H1 (cell line): ENCODE data around the gene DDX1. TPM values are rescaled to one million over a fixed set of nuclear protein-coding genes. Genes with fewer than 3 reads are reported as not detected.

ENCODE experiments used
- CTCF ChIA-PET: fragments of 300-600 bp; sonication (Branson Sonifier 250); formaldehyde crosslinking; loops from one replicate; lab custom pipeline; 2021; ENCODE audit not compliant: partially characterized antibody; lab: Charles Lee
- POLR2A ChIA-PET: fragments of 300-600 bp; sonication (Branson Sonifier 250); formaldehyde crosslinking; loops from one replicate; lab custom pipeline; 2021; ENCODE audit warnings: inconsistent platforms; ENCODE audit not compliant: partially characterized antibody; lab: Charles Lee
- DNase-seq, 2 experiments: peaks; one replicate each; pipeline versions ENCODE4 v3.0.0 to v3.0.0-alpha.2; 2010 to 2022; ENCODE audit warnings: low spot score in 2 of 2, low read depth in 1 of 2, mixed read lengths in 1 of 2
- FAIRE-seq: peaks from 2 replicates; lab custom pipeline; 2011; peaks lifted over from hg19 to GRCh38; lab: Jason Lieb, UNC
- H2AFZ ChIP-seq: 2 replicates; pipeline ENCODE4 v1.8.1; 2012; ENCODE audit warnings: low read length, inconsistent platforms
- H2AK5ac ChIP-seq: 2 replicates; pipeline ENCODE4 v1.6.1; 2013; ENCODE audit warnings: low read depth, low read length
- H2BK120ac ChIP-seq: replicated peaks from 2 replicates; pipeline ENCODE3; 2013; ENCODE audit warnings: low read depth, low read length, inconsistent platforms
- H2BK12ac ChIP-seq: 2 replicates; pipeline ENCODE4 v1.6.1; 2013; ENCODE audit warnings: low read depth, low read length
- H2BK15ac ChIP-seq: 2 replicates; pipeline ENCODE4 v1.6.1; 2013; ENCODE audit warnings: low read length
- H2BK20ac ChIP-seq: 2 replicates; pipeline ENCODE4 v1.6.1; 2013; ENCODE audit warnings: low read length
- H2BK5ac ChIP-seq: 2 replicates; pipeline ENCODE4 v1.6.1; 2013; ENCODE audit warnings: low read depth, low read length
- H3K14ac ChIP-seq: 2 replicates; pipeline ENCODE4 v1.6.1; 2013; ENCODE audit warnings: inconsistent platforms; ENCODE audit not compliant: insufficient read length
- H3K18ac ChIP-seq: 2 replicates; pipeline ENCODE4 v1.6.1; 2013; ENCODE audit warnings: low read length; ENCODE audit errors: extremely low read depth
- H3K23ac ChIP-seq: 2 replicates; pipeline ENCODE4 v1.6.1; 2013; ENCODE audit warnings: inconsistent platforms; ENCODE audit not compliant: insufficient read length
- H3K23me2 ChIP-seq: 2 replicates; pipeline ENCODE4 v1.6.1; 2013; ENCODE audit warnings: low read depth, low read length
- H3K27ac ChIP-seq: 2 replicates; pipeline ENCODE4 v1.6.1; 2011; ENCODE audit warnings: low read depth, low read length, inconsistent platforms
- H3K27me3 ChIP-seq, 4 experiments: replicated peaks in 1 of 4; 1 replicate in 1 of 4; 2 replicates in 3 of 4; pipeline versions ENCODE4 v1.6.1 to v1.8.1; 2011 to 2013; ENCODE audit warnings: low read length in 3 of 4, mild to moderate bottlenecking in 3 of 4, inconsistent platforms in 2 of 4, mixed read lengths in 2 of 4, moderate library complexity in 1 of 4; ENCODE audit not compliant: control insufficient read depth in 3 of 4, insufficient read depth in 3 of 4; ENCODE audit errors: extremely low read depth in 1 of 4
- H3K36me3 ChIP-seq, 4 experiments: 2 replicates each; pipeline versions ENCODE4 v1.6.1 to v1.8.1; 2011 to 2013; ENCODE audit warnings: mild to moderate bottlenecking in 4 of 4, low read length in 3 of 4, moderate library complexity in 2 of 4, control low read depth in 1 of 4, inconsistent platforms in 1 of 4; ENCODE audit not compliant: insufficient read depth in 4 of 4, control insufficient read depth in 2 of 4
- H3K4ac ChIP-seq: replicated peaks from 2 replicates; pipeline ENCODE3; 2013; ENCODE audit warnings: low read length, low read depth, mixed read lengths, inconsistent platforms; ENCODE audit not compliant: insufficient read length
- H3K4me1 ChIP-seq, 4 experiments: replicated peaks in 1 of 4; 1 replicate in 1 of 4; 2 replicates in 3 of 4; pipeline versions ENCODE4 v1.6.1 to v1.8.1; 2011 to 2013; ENCODE audit warnings: low read length in 3 of 4, inconsistent platforms in 2 of 4, mixed read lengths in 1 of 4; ENCODE audit not compliant: insufficient read depth in 4 of 4, control insufficient read depth in 3 of 4
- H3K4me2 ChIP-seq, 2 experiments: 2 replicates each; pipeline versions ENCODE4 v1.6.1 to v1.8.1; 2011 to 2013; ENCODE audit warnings: low read depth in 2 of 2, low read length in 2 of 2, control low read depth in 1 of 2, inconsistent platforms in 1 of 2, mild to moderate bottlenecking in 1 of 2; ENCODE audit not compliant: insufficient read depth in 1 of 2
- H3K4me3 ChIP-seq, 4 experiments: fragments of 200-600, 300-600 bp in 1 of 4; sonication (generic), shearing (Covaris generic), sonication (Bioruptor Twin) in 1 of 4; 2 replicates each; pipeline versions ENCODE4 v1.5.1 to v1.8.1; 2011 to 2016; ENCODE audit warnings: low read length in 4 of 4, low read depth in 3 of 4, control low read depth in 2 of 4, inconsistent platforms in 2 of 4, mild to moderate bottlenecking in 2 of 4, mixed read lengths in 1 of 4, moderate library complexity in 1 of 4; ENCODE audit not compliant: insufficient read depth in 2 of 4; ENCODE audit errors: extremely low read depth in 1 of 4
- H3K56ac ChIP-seq: replicated peaks from 2 replicates; pipeline ENCODE3; 2013; ENCODE audit warnings: low read depth, mild to moderate bottlenecking, mixed read lengths, low read length, inconsistent platforms; ENCODE audit not compliant: insufficient read length
- H3K79me1 ChIP-seq: 2 replicates; pipeline ENCODE4 v1.6.1; 2013; ENCODE audit warnings: low read depth, low read length, control low read depth
- H3K79me2 ChIP-seq, 2 experiments: 2 replicates each; pipeline versions ENCODE4 v1.6.1 to v1.8.1; 2012 to 2013; ENCODE audit warnings: low read length in 2 of 2, mild to moderate bottlenecking in 2 of 2, inconsistent platforms in 1 of 2; ENCODE audit not compliant: insufficient read depth in 2 of 2, control insufficient read depth in 1 of 2
- H3K9ac ChIP-seq, 4 experiments: replicated peaks in 1 of 4; 1 replicate in 1 of 4; 2 replicates in 3 of 4; pipeline versions ENCODE4 v1.6.1 to v1.8.1; 2011 to 2013; ENCODE audit warnings: low read depth in 3 of 4, low read length in 3 of 4, control low read depth in 2 of 4, mild to moderate bottlenecking in 2 of 4, moderate library complexity in 2 of 4, inconsistent platforms in 1 of 4; ENCODE audit errors: extremely low read depth in 1 of 4
- H3K9me3 ChIP-seq, 2 experiments: 2 replicates each; pipeline versions ENCODE4 v1.6.1 to v1.8.1; 2012 to 2013; ENCODE audit warnings: mild to moderate bottlenecking in 2 of 2, moderate library complexity in 2 of 2, control low read depth in 1 of 2, inconsistent platforms in 1 of 2, low read depth in 1 of 2, low read length in 1 of 2, mixed read lengths in 1 of 2; ENCODE audit not compliant: insufficient read depth in 2 of 2
- H4K20me1 ChIP-seq, 2 experiments: replicated peaks in 1 of 2; 2 replicates each; pipeline versions ENCODE3 to v1.8.1; 2011 to 2013; ENCODE audit warnings: inconsistent platforms in 2 of 2, low read length in 2 of 2, mild to moderate bottlenecking in 1 of 2; ENCODE audit not compliant: insufficient read depth in 2 of 2, control insufficient read depth in 1 of 2
- H4K5ac ChIP-seq: 2 replicates; pipeline ENCODE4 v1.6.1; 2013; ENCODE audit warnings: low read length, low read depth, mixed read lengths, inconsistent platforms; ENCODE audit not compliant: insufficient read length
- H4K8ac ChIP-seq: 2 replicates; pipeline ENCODE4 v1.8.0; 2013; ENCODE audit warnings: mild to moderate bottlenecking, moderate library complexity, low read length, inconsistent platforms; ENCODE audit not compliant: insufficient read depth; ENCODE audit errors: extremely low read depth
- H4K91ac ChIP-seq: replicated peaks from 2 replicates; pipeline ENCODE3; 2013; ENCODE audit warnings: low read length, mixed read lengths, inconsistent platforms; ENCODE audit not compliant: insufficient read length
- CBX5 ChIP-seq: fragments of 300-800, 300-1000 bp; sonication (generic); IDR thresholded peaks from 2 replicates; pipeline ENCODE4 v1.7.1; 2016; ENCODE audit warnings: antibody characterized with exemption, low read length, low read depth
- KDM5A ChIP-seq: fragments of 200-600 bp; IDR thresholded peaks from 2 replicates; pipeline ENCODE4 v1.7.1; 2012; ENCODE audit warnings: mild to moderate bottlenecking, low read length, inconsistent platforms, mixed read lengths
- POLR2A ChIP-seq, 2 experiments: IDR thresholded peaks; 1 replicate in 1 of 2; 2 replicates in 1 of 2; pipeline ENCODE4 v1.6.1; 2011; ENCODE audit warnings: low read depth in 2 of 2, low read length in 2 of 2, mild to moderate bottlenecking in 2 of 2; ENCODE audit errors: control extremely low read depth in 1 of 2
- POU5F1 ChIP-seq: IDR thresholded peaks from 2 replicates; pipeline ENCODE4 v1.6.1; 2011; ENCODE audit warnings: low read depth, mild to moderate bottlenecking, low read length, moderate library complexity
- RBBP5 ChIP-seq: IDR thresholded peaks from 2 replicates; pipeline ENCODE4 v1.7.1; 2012; ENCODE audit warnings: low read depth, mild to moderate bottlenecking, inconsistent platforms, low read length, moderate library complexity, borderline replicate concordance
- YY1 ChIP-seq: IDR thresholded peaks from 2 replicates; pipeline ENCODE4 v1.6.1; 2011; ENCODE audit warnings: low read depth, mild to moderate bottlenecking, low read length
- WGBS, 2 experiments: shearing (Covaris generic) in 1 of 2; methylation state at CpG; one replicate each; pipeline versions ENCODE4 v1.1.6 to v1.1.7; 2013 to 2015; ENCODE audit warnings: low lambda C conversion rate in 2 of 2, mixed read lengths in 2 of 2, inconsistent platforms in 1 of 2, low coverage in 1 of 2, missing lambda C conversion rate in 1 of 2; ENCODE audit not compliant: insufficient replicate concordance in 2 of 2, insufficient coverage in 1 of 2, insufficient read length in 1 of 2; ENCODE audit errors: extremely low coverage in 1 of 2, missing lambda C conversion rate in 1 of 2; 5-methylcytosine and 5-hydroxymethylcytosine counted together
- polyA plus RNA-seq, 7 experiments: library from polyadenylated mRNA; depleted of rRNA in 3 of 7; stranded (reverse) in 5 of 7; unstranded in 2 of 7; fragments of >200 nt in 5 of 7; fragments of 200-250 nt in 2 of 7; gene quantifications; 1 replicate in 5 of 7; 2 replicates in 1 of 7; 4 replicates in 1 of 7; pipeline versions ENCODE4 v1.2.1 to v1.2.3, GENCODE V29; 2011 to 2013; ENCODE audit warnings: missing spikeins in 2 of 7, mixed read lengths in 2 of 7
- total RNA-seq: library from RNA; stranded (reverse); fragmentation: NEBNext Ultra II Directional; extraction: Animal tissue kit (Norgen Biotek cat#: 25700); gene quantifications from 2 replicates; pipeline ENCODE4 v1.2.1, GENCODE V29; 2021

The DDX1 gene
- total and polyA plus RNA-seq, 2 of the 8 experiments (the other 6 are each of a cell fraction or from before 2014, with no cell fraction given) = 51.1 to 161 TPM

- H4K20me1 ChIP-seq = no peaks in the 10 kb centered on the region
- H3K79me1 ChIP-seq = no peaks in the 10 kb centered on the region
- no peaks in the 10 kb centered on the region for H3K27me3 ChIP-seq
- no peak overlapping the region for H4K5ac ChIP-seq
- no peaks in the 10 kb centered on the region for H3K36me3 ChIP-seq
- no peak overlapping the region for H3K18ac ChIP-seq
- H2BK120ac ChIP-seq = no peak overlapping the region
- no peak overlapping the region for H4K8ac ChIP-seq
- H2BK12ac ChIP-seq = no peak overlapping the region
- TF ChIP-seq KDM5A = no peak
- no peak for TF ChIP-seq YY1
- no peak for TF ChIP-seq POLR2A (IDR thresholded peaks at IDR 0.05; ENCODE audit: control extremely low read depth in 1 of 2, low read depth in 2 of 2, low read length in 2 of 2)
- TF ChIP-seq CBX5 = no peak
- TF ChIP-seq POU5F1 = no peak
- no peak for TF ChIP-seq RBBP5
- ChIA-PET POLR2A (interaction anchor here (2.4 kb wide), 1 partner anchor 10 kb away, joined by 8 read pairs; no protein-coding TSS in a partner anchor), CTCF (interaction anchor here (1.1 to 6.2 kb wide), 2 partner anchors 8 to 1327 kb away, joined by 3 to 51 read pairs; no protein-coding TSS in a partner anchor)
- no peak overlapping the region for H2AFZ ChIP-seq
- no peak overlapping the region for H2BK15ac ChIP-seq
- no peak overlapping the region for H3K4me2 ChIP-seq
- no peak overlapping the region for H3K56ac ChIP-seq
- no peak for FAIRE-seq
- no peak overlapping the region for H3K27ac ChIP-seq
- no peaks in the 10 kb centered on the region for H3K79me2 ChIP-seq
- H3K9ac ChIP-seq = no peak overlapping the region
- H2BK20ac ChIP-seq = no peak overlapping the region
- no peak for DNase-seq
- H4K91ac ChIP-seq = no peak overlapping the region
- H2BK5ac ChIP-seq = no peak overlapping the region
- no peak overlapping the region for H2AK5ac ChIP-seq
- H3K23ac ChIP-seq = no peak overlapping the region
- no peaks in the 10 kb centered on the region for H3K4me1 ChIP-seq
- no peak overlapping the region for H3K14ac ChIP-seq
- 87% methylated on average over 1 of the region's 1 CpG; no CpG with 5 or more reads in 1 of the 2 experiments for WGBS, 2 experiments
- no peaks in the 10 kb centered on the region for H3K23me2 ChIP-seq
- no peak overlapping the region for H3K4ac ChIP-seq
- no peak overlapping the region for H3K4me3 ChIP-seq
- no peaks in the 10 kb centered on the region for H3K9me3 ChIP-seq
These were observed 7.8 kb upstream of the DDX1 start for GRCh38 chr2:15583826-15584225.
